GM21360 (cell line): Measurements from ENCODE around the gene VGLL2.

Experiments
- ATAC-seq: cut with Tn5 transposase; IDR thresholded peaks from one replicate; pipeline ENCODE4 v1.9.1; 2021; ENCODE audit warnings: mild to moderate bottlenecking, moderate library complexity; ENCODE audit not compliant: unreplicated experiment

The VGLL2 gene

GRCh38 chr6:117268924-117269323 lies 3.6 kb downstream of the VGLL2 start:
- ATAC-seq: no peak

- ATAC-seq: no peak
Observed at GRCh38 chr6:117269638-117270054, 4.3 kb downstream of the VGLL2 start.

GRCh38 chr6:117270055-117270842 lies 4.9 kb downstream of the VGLL2 start:
- no peak for ATAC-seq

- ATAC-seq: no peak
Observed at GRCh38 chr6:117270843-117271507, 5.6 kb downstream of the VGLL2 start.

- ATAC-seq: no peak
Observed at GRCh38 chr6:117272032-117272866, 6.9 kb downstream of the VGLL2 start.

GRCh38 chr6:117272891-117273290 lies 7.5 kb downstream of the VGLL2 start:
- ATAC-seq: no peak

- ATAC-seq: no peak
Observed at GRCh38 chr6:117275205-117275604, 9.8 kb downstream of the VGLL2 start.

GRCh38 chr6:117275711-117276110 lies 10.4 kb downstream of the VGLL2 start:
- no peak for ATAC-seq

- ATAC-seq: no peak
Observed at GRCh38 chr6:117276778-117277316, 11.5 kb downstream of the VGLL2 start.

GRCh38 chr6:117280922-117281321 lies 15.6 kb downstream of the VGLL2 start:
- ATAC-seq: no peak

- ATAC-seq: no peak
Observed at GRCh38 chr6:117288083-117288715, 22.8 kb downstream of the VGLL2 start.

- ATAC-seq: no peak
Observed at GRCh38 chr6:117290173-117290846, 25.0 kb downstream of the VGLL2 start.

- ATAC-seq: no peak
Observed at GRCh38 chr6:117298941-117299340, 33.6 kb downstream of the VGLL2 start.

GRCh38 chr6:117303323-117303722 lies 38.0 kb downstream of the VGLL2 start:
- ATAC-seq: no peak

- ATAC-seq: no peak
Observed at GRCh38 chr6:117304446-117304845, 39.1 kb downstream of the VGLL2 start.

GRCh38 chr6:117306227-117306790 lies 41.0 kb downstream of the VGLL2 start:
- ATAC-seq: no peak

- ATAC-seq: no peak
Observed at GRCh38 chr6:117307655-117308054, 42.3 kb downstream of the VGLL2 start.

GRCh38 chr6:117309069-117309468 lies 43.7 kb downstream of the VGLL2 start:
- no peak for ATAC-seq

- ATAC-seq: no peak
Observed at GRCh38 chr6:117309611-117310010, 44.3 kb downstream of the VGLL2 start.

GRCh38 chr6:117311310-117311709 lies 46.0 kb downstream of the VGLL2 start:
- ATAC-seq: no peak
